ENCODE measurements around the gene FOXL3. TPM values are rescaled to one million over a fixed set of nuclear protein-coding genes. Genes with fewer than 3 reads are reported as not detected.
A peak's percentile ranks its signal among the peaks of the same experiment; 100 is the strongest.

FOXL3 gene
- total RNA-seq, 1 experiment from 2014 or later = not detected

- Histone ChIP-seq H3K23ac (ENCODE audit: insufficient read length, low read depth, low read length) (no peak overlapping the region), H3K9ac (ENCODE audit: extremely low read depth, insufficient read length, low read length) (no peak overlapping the region), H3K4me1 (ENCODE audit: insufficient read depth, low read length) (no peaks in the 10 kb centered on the region), H4K20me1 (ENCODE audit: control insufficient read depth, insufficient read depth, insufficient read length) (peaks cover 3% of the 10 kb centered on the region), H3K56ac (ENCODE audit: insufficient read length, low read depth, low read length) (no peak overlapping the region), H3K27ac (ENCODE audit: insufficient read length, low read depth, low read length) (no peak overlapping the region), H2AK5ac (ENCODE audit: insufficient read length, low read length) (no peak overlapping the region), H3K9me3 (ENCODE audit: control insufficient read depth, low read depth, low read length) (no peaks in the 10 kb centered on the region), H2BK120ac (ENCODE audit: low read depth, low read length, poor library complexity, severe bottlenecking) (no peak overlapping the region), H3K4ac (ENCODE audit: low read depth, low read length) (no peak overlapping the region), H3K27me3 (ENCODE audit: insufficient read depth, low read length) (no peaks in the 10 kb centered on the region), H2BK5ac (ENCODE audit: insufficient read length, low read length) (no peak overlapping the region), H4K5ac (ENCODE audit: insufficient read length, low read depth, low read length) (no peak overlapping the region), H3K23me2 (ENCODE audit: insufficient read length, low read depth, low read length, poor library complexity, severe bottlenecking) (peaks cover 4% of the 10 kb centered on the region), H2AFZ (ENCODE audit: low read length) (no peak overlapping the region), H3K14ac (ENCODE audit: insufficient read depth, low read length) (no peak overlapping the region; the same call in 1 of the 2 replicates), H2BK15ac (ENCODE audit: low read depth, low read length) (no peak overlapping the region), H3K18ac (ENCODE audit: insufficient read length, low read depth, low read length) (no peak overlapping the region), H2BK12ac (ENCODE audit: insufficient read length, low read depth, low read length) (no peak overlapping the region), H4K91ac (ENCODE audit: insufficient read length, low read depth, low read length) (no peak overlapping the region), H3T11ph (ENCODE audit: low read length) (no peak overlapping the region), H3K4me2 (ENCODE audit: insufficient read depth, insufficient read length, low read length) (no peak overlapping the region), H3K79me2 (ENCODE audit: insufficient read depth, low read length) (no peaks in the 10 kb centered on the region), H3K79me1 (ENCODE audit: insufficient read depth, low read depth, low read length, poor library complexity, severe bottlenecking) (no peaks in the 10 kb centered on the region), H2BK20ac (ENCODE audit: low read depth, low read length, poor library complexity, severe bottlenecking) (no peak overlapping the region), H4K8ac (replicated peaks; ENCODE audit: insufficient read length, low read depth, low read length) (no peak overlapping the region)
- Mint-ChIP-seq H3K9me3 (peaks cover 16 to 17% of the 10 kb centered on the region in 2 experiments; a peak in 4 of 5 replicates), H3K4me3 (no peak overlapping the region), H3K27ac (peak overlapping the region in 1 of 3 experiments; percentile 82; a peak in 1 of 7 replicates), H3K27me3 (ENCODE audit: low read depth) (peaks cover 12% of the 10 kb centered on the region), H3K36me3 (ENCODE audit: insufficient read depth in 1 of 3, low read depth in 3 of 3) (peaks cover 0 to 5% (median 2%) of the 10 kb centered on the region in 3 experiments; a peak in 3 of 7 replicates), H3K4me1 (peaks cover 0 to 3% of the 10 kb centered on the region in 2 experiments; a peak in 1 of 4 replicates)
- no peak for DNase-seq
- WGBS (ENCODE audit: extremely low coverage, insufficient read length, low lambda C conversion rate) = no CpG with 5 or more reads among the region's 31 CpGs
- TF ChIP-seq CTCF (conservative IDR thresholded peaks at IDR 0.05) = no peak
These were observed 48.5 kb downstream of the FOXL3 start for GRCh38 chr7:338295-339061.
